GM18526 (cell line): ENCODE results near the gene BET1.

Experiments used
- POLR2A ChIP-seq: IDR thresholded peaks from 3 replicates; pipeline ENCODE4 v1.6.1; 2011; ENCODE audit not compliant: insufficient read length; ENCODE audit errors: extremely low read depth

Gene BET1

GRCh38 chr7:93945756-93946535, 58.2 kb downstream of the BET1 start:
- TF ChIP-seq POLR2A = no peak

- no peak for TF ChIP-seq POLR2A
Measured at GRCh38 chr7:93945083-93945482, 59.1 kb downstream of the BET1 start.

- no peak for TF ChIP-seq POLR2A
Measured at GRCh38 chr7:93944673-93945072, 59.5 kb downstream of the BET1 start.

GRCh38 chr7:93943816-93944540, 60.2 kb downstream of the BET1 start:
- TF ChIP-seq POLR2A = no peak
